Mononuclear cell (primary cell): ENCODE measurements around the gene DYNLT5. TPM values are rescaled to one million over a fixed set of nuclear protein-coding genes. Genes with fewer than 3 reads are reported as not detected.
"Not testable (repeated sequence)": the region's sequence is repeated elsewhere in the genome, so short reads cannot be mapped to it uniquely, and the experiment has no call there.

Source experiments
- H3K27me3 ChIP-seq: 2 replicates; pipeline ENCODE4 v1.6.0; 2011; ENCODE audit warnings: low read length, control low read depth; ENCODE audit not compliant: insufficient read depth
- H3K4me1 ChIP-seq: 2 replicates; pipeline ENCODE4 v1.5.1; 2011; ENCODE audit warnings: mild to moderate bottlenecking, low read length, control low read depth; ENCODE audit not compliant: insufficient read depth
- H3K4me3 ChIP-seq: 2 replicates; pipeline ENCODE4 v1.5.1; 2011; ENCODE audit warnings: mild to moderate bottlenecking, low read length, moderate library complexity
- H3K9me3 ChIP-seq: 2 replicates; pipeline ENCODE4 v1.5.1; 2011; ENCODE audit warnings: low read depth, mild to moderate bottlenecking, control low read depth, low read length
- total RNA-seq: library from RNA; depleted of rRNA; stranded (reverse); fragments of >200 nt; gene quantifications from one replicate; pipeline ENCODE4 v1.2.3, GENCODE V29; 2012

DYNLT5 gene
- total RNA-seq, 1 donor, result 0.10 TPM

DNA sequence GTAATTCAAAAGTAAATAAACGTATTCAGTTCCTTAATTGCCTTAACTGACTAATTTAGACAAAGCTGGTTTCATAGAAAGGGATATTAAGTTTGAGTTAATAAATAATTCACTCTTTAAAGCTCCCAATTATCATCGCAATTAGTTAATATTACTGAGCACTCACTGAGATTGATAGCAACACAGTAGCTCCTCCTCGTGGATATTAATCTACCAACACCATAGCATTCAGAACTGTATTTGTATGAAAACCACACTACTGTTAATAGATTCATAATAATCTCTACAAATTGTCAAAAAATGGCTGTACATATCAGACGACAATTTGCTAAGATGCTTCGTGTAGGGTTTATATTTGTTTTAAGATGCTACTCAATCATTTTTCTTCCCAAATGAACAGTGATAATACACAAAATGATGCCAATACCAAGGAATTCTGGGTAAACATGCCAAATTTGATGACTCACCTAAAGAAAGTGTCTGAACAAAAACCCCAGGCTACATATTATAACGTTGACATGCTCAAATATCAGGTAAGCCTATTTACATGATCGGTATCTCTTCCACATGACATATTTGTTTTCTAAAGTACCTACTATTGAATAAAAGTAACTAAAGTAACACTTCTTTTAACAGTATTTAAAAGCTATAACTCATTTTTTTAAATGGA, 18.8 kb upstream of the DYNLT5 start:
- Histone ChIP-seq H3K4me3 (no peak overlapping the region), H3K27me3 (no peaks in the 10 kb centered on the region), H3K9me3 (no peaks in the 10 kb centered on the region), H3K4me1 (peaks cover 20% of the 10 kb centered on the region)

- H3K4me1 ChIP-seq, result peaks cover 18% of the 10 kb centered on the region
- not testable (repeated sequence) for H3K9me3 ChIP-seq, H3K4me3 ChIP-seq, H3K27me3 ChIP-seq
Observed at GRCh38 chr1:66734531-66734930, 17.7 kb upstream of the DYNLT5 start.

GRCh38 chr1:66737836-66738235, 14.4 kb upstream of the DYNLT5 start:
- Histone ChIP-seq H3K9me3 (no peaks in the 10 kb centered on the region), H3K27me3 (no peaks in the 10 kb centered on the region), H3K4me3 (no peak overlapping the region), H3K4me1 (peaks cover 12% of the 10 kb centered on the region)

DNA sequence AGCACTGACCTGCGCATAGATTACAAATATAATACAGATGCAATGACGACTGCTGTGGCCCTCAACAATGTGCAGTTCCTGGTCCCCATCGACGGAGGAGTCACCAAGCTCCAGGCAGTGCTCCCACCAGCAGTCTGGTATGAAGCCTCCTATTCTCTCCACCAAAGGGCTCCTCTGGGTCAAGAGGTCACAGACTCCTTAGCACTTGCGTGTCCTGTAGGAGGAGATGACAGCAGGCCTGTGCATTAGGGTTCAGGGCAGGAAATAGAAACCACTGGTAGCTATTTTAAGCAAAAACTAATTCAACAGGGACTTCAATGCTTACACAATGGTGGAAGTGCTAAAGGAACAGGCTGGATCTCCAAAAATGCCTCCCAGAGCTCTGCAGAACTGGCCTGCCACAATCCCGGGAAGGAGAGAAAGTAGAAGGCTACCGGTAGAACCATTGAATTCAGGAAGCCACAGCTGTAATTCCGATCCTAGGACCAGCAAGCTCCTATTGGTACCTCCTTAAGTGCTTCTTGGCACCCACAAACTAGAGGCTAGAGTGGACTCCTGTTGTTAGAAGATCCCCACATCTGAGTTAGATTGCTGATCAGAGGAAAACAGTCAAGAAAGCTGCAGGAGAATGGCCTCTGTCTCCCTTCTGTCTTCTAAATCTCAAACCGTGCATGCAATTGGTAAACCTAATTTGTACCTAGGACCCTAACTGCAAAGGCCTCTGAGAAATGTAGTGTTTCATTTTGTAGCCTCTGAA, 12.7 kb upstream of the DYNLT5 start:
- Histone ChIP-seq H3K27me3 (no peaks in the 10 kb centered on the region), H3K4me1 (peaks cover 9% of the 10 kb centered on the region), H3K4me3 (no peak overlapping the region), H3K9me3 (no peaks in the 10 kb centered on the region)

DNA sequence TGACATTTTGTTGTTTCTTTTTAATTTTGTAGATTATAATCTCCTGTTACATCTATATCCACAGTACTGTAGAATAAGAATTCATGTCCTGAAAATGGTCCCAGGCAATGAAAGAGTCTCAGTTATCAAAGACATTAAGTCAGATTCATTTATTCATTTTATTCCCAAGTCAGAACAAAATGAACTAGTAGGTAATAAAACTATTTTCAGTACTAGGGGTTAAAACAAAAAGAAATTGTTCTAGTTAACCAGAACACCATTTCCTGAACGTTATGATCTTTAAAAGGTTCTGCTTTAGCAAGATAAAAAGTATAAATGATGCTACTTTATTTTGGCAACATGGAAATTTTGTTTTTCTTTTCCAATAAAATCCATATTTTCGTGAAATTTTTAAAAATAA, 6.8 kb upstream of the DYNLT5 start:
- Histone ChIP-seq H3K4me3 (no peak overlapping the region), H3K27me3 (peaks cover 5% of the 10 kb centered on the region), H3K9me3 (no peaks in the 10 kb centered on the region), H3K4me1 (no peaks in the 10 kb centered on the region)

GRCh38 chr1:66747501-66747900, 4.8 kb upstream of the DYNLT5 start:
- H3K4me3 ChIP-seq, result no peak overlapping the region
- peaks cover 16% of the 10 kb centered on the region for H3K27me3 ChIP-seq
- H3K9me3 ChIP-seq, result no peaks in the 10 kb centered on the region
- peaks cover 14% of the 10 kb centered on the region for H3K4me1 ChIP-seq

DNA sequence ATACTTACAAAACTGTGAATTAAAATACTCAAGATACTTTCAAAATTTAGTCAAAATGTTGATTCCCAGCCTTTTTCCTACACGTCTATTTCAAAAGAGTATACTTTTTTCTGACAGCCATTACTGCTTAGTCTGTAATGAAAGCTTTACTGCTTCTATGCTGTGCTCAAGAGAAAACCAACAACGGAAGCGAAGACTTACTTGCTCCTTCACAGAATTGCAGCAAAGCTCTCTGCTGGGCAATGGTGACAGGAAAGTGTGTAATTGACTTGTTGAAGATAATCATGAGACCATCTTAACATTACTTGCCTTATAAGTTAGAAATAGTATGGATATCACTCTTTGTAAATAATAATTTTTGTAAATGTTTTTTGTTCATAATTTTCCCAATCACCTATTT, 1.7 kb upstream of the DYNLT5 start:
- H3K9me3 ChIP-seq, result no peaks in the 10 kb centered on the region
- H3K27me3 ChIP-seq, result peaks cover 16% of the 10 kb centered on the region
- H3K4me1 ChIP-seq, result peaks cover 19% of the 10 kb centered on the region
- H3K4me3 ChIP-seq, result no peak overlapping the region

GRCh38 chr1:66751160-66751559, 1.1 kb upstream of the DYNLT5 start:
- peaks cover 19% of the 10 kb centered on the region for H3K4me1 ChIP-seq
- H3K9me3 ChIP-seq, result no peaks in the 10 kb centered on the region
- no peak overlapping the region for H3K4me3 ChIP-seq
- peaks cover 12% of the 10 kb centered on the region for H3K27me3 ChIP-seq

DNA sequence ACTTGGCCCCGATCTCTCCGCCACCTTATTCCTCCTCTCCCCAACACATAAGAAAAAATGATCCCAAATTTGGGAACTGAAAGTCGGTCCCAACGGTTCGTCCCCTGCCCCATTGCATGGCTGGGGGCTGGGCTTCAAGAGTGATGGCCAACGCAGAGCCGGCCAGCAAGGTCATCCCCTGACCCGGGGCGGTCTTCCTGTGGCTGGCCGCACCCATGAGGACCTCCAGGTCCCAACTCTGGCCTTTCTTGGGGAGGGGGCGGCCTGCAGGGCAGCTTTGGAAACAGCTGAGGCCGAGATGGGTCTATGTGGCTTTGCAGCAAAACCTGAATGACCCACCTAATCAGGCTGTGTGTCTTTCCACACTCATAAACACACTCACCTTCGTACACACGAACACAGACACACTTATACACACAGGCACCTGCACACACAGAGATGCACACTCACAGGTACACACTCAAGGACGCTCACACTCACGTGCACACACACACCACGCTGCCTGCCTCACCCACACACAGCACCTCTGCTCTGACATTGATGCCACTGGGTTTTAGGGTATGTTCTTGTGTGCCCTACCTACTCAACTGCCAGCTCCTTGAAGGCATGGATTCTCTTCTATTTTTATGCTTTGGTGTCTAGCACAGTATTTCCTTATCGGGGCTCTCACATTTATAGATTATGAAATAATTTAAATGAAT, 562 bp downstream of the DYNLT5 start:
- Histone ChIP-seq H3K4me1 (peaks cover 22% of the 10 kb centered on the region), H3K9me3 (no peaks in the 10 kb centered on the region), H3K27me3 (peaks cover 11% of the 10 kb centered on the region), H3K4me3 (peak overlapping the region; percentile 25)

DNA sequence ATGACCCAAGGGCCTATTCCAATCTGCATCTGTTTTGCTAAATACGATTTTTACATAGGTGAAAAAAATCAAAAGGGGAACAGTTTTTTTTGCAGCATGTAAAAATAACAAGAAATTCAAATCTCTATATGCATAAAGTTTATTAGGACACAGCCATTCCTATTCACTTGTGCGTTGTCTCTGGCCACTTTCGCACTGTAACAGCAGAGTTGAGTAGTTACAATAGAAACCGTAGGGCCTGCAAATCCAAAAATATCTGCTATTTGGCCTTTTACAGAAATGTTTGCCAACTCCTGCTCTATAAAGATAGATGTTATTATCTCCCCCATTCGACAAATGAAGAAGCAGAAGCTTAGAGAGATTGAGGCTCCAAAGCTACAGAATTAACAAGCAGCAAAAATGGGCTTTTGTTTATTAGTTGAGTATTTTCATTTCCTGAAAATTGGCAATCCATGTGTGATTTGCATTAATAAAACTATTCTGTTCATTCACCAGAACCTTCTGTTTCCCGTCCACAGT, 5.5 kb downstream of the DYNLT5 start:
- no peaks in the 10 kb centered on the region for H3K27me3 ChIP-seq
- peaks cover 21% of the 10 kb centered on the region for H3K4me1 ChIP-seq
- no peak overlapping the region for H3K4me3 ChIP-seq
- no peaks in the 10 kb centered on the region for H3K9me3 ChIP-seq

- H3K9me3 ChIP-seq, result no peaks in the 10 kb centered on the region
- no peak overlapping the region for H3K4me3 ChIP-seq
- no peaks in the 10 kb centered on the region for H3K27me3 ChIP-seq
- peaks cover 18% of the 10 kb centered on the region for H3K4me1 ChIP-seq
Observed at GRCh38 chr1:66758241-66758755, 6.0 kb downstream of the DYNLT5 start.

DNA sequence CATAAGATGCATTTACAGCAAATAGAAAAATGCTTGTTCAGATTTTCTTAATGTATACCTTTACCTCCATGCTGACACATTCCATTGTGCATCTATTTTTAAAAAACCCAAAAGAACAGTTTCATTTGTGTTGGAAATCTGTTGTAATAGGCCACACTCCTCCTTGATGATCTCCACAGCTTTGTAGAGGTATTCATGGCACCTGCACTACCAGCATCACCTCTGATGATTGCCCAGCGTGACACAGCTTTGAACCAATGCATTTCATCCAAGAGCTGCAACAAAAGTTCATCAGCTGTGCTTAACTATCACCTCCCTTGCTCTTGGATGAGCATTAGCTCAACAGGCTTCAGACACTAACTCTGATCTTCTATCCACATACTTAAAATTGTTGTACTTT, 8.2 kb downstream of the DYNLT5 start:
- no peaks in the 10 kb centered on the region for H3K27me3 ChIP-seq
- H3K4me1 ChIP-seq, result peaks cover 18% of the 10 kb centered on the region
- H3K4me3 ChIP-seq, result no peak overlapping the region
- no peaks in the 10 kb centered on the region for H3K9me3 ChIP-seq

DNA sequence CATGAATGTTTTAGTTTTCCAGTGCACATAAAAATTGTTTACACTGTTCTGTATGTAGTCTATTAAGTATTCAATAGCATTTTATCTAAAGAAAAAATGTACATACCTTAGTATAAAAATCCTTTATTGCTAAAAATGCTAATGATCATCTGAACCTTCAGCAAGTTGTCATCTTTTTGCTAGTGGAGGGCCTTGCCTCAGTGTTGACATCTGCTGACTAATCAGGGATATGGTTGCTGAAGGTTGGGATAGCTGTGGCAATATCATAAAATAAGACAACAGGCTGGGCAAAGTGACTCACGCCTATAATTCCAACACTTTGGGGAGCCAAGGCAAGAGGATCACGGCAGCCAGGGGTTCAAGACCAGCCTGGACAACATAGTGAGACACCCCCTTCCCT, 9.0 kb downstream of the DYNLT5 start:
- no peaks in the 10 kb centered on the region for H3K9me3 ChIP-seq
- peaks cover 18% of the 10 kb centered on the region for H3K4me1 ChIP-seq
- H3K27me3 ChIP-seq, result no peaks in the 10 kb centered on the region
- H3K4me3 ChIP-seq, result no peak overlapping the region

- Histone ChIP-seq H3K27me3 (no peaks in the 10 kb centered on the region), H3K9me3 (no peaks in the 10 kb centered on the region), H3K4me3 (no peak overlapping the region), H3K4me1 (peaks cover 9% of the 10 kb centered on the region)
Observed at GRCh38 chr1:66764994-66765578, 12.8 kb downstream of the DYNLT5 start.

DNA sequence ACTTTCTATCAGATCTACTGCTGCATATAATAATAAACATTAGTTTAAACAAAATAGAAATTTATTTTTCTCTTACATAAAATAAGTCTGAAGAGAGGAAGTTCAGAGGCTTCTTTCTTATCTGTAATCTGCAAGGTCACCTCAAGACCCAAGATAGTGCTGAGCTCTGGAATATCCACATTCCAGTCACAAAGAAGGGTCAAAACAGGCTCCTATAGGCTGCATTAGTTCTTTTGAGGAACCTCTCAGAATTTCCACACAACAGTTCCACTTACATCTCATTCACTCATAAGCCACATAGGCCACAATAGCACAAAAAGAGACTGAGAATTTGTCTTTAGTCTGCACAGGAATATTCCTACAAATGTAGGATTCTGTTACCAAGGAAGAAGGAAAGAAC, 15.4 kb downstream of the DYNLT5 start:
- no peaks in the 10 kb centered on the region for H3K4me1 ChIP-seq
- no peak overlapping the region for H3K4me3 ChIP-seq
- no peaks in the 10 kb centered on the region for H3K9me3 ChIP-seq
- no peaks in the 10 kb centered on the region for H3K27me3 ChIP-seq
